ENCODE data around the gene CIDEB.

The CIDEB gene

GRCh38 chr14:24312736-24313507 lies 5.1 kb upstream of the CIDEB start:
- DNase-seq (ENCODE audit: low read depth) = no peak

GRCh38 chr14:24311837-24312615 lies 4.2 kb upstream of the CIDEB start:
- no peak for DNase-seq (ENCODE audit: low read depth)

GRCh38 chr14:24310646-24311604 lies 3.1 kb upstream of the CIDEB start, which contains the start of gene LTB4R:
LTB4R (plus strand) TSS chr14:24311502; CDS start chr14:24315652, 4,150 bp downstream.
- peak; percentile 62 for DNase-seq (ENCODE audit: low read depth)

- DNase-seq (ENCODE audit: low read depth) = no peak
Observed at GRCh38 chr14:24310265-24310645, 2.5 kb upstream of the CIDEB start.

- DNase-seq (ENCODE audit: low read depth) = no peak
Observed at GRCh38 chr14:24309538-24310264, 1.9 kb upstream of the CIDEB start, which contains the start of gene LTB4R2. LTB4R2 (plus strand) TSS chr14:24310140; CDS start chr14:24310665, 525 bp downstream.

- DNase-seq (ENCODE audit: low read depth) = no peak
Observed at GRCh38 chr14:24308342-24309124, 756 bp upstream of the CIDEB start.

- DNase-seq (ENCODE audit: low read depth) = no peak
Observed at GRCh38 chr14:24307156-24307574, 612 bp downstream of the CIDEB start.

- no peak for DNase-seq (ENCODE audit: low read depth)
Observed at GRCh38 chr14:24304019-24304387, 3.8 kb downstream of the CIDEB start.

GRCh38 chr14:24300326-24300980 lies 7.3 kb downstream of the CIDEB start:
- no peak for DNase-seq (ENCODE audit: low read depth)

GRCh38 chr14:24299255-24300191 lies 8.3 kb downstream of the CIDEB start, which contains the start of the genes DHRS1 and NOP9:
DHRS1 (minus strand) TSS chr14:24299780; CDS start chr14:24299106, 674 bp downstream.
NOP9 (plus strand) TSS chr14:24299850; CDS start chr14:24299955, 105 bp downstream.
- DNase-seq (ENCODE audit: low read depth) = peak; percentile 87

- no peak for DNase-seq (ENCODE audit: low read depth)
Observed at GRCh38 chr14:24298892-24299254, 8.9 kb downstream of the CIDEB start.

- DNase-seq (ENCODE audit: low read depth) = no peak
Observed at GRCh38 chr14:24297190-24297964, 10.4 kb downstream of the CIDEB start.

GRCh38 chr14:24296341-24297157 lies 11.2 kb downstream of the CIDEB start:
- peak; percentile 47 for DNase-seq (ENCODE audit: low read depth)

- DNase-seq (ENCODE audit: low read depth) = no peak
Observed at GRCh38 chr14:24293525-24293924, 14.3 kb downstream of the CIDEB start.

- no peak for DNase-seq (ENCODE audit: low read depth)
Observed at GRCh38 chr14:24292118-24292807, 15.5 kb downstream of the CIDEB start.

- DNase-seq (ENCODE audit: low read depth) = no peak
Observed at GRCh38 chr14:24291446-24292117, 16.2 kb downstream of the CIDEB start.

Data from activated T-helper 1 cell treated with Interleukin-2 at 50 U/mL for 16 hours (primary cell).